ENCODE measurements around the gene CDH22.

DNA sequence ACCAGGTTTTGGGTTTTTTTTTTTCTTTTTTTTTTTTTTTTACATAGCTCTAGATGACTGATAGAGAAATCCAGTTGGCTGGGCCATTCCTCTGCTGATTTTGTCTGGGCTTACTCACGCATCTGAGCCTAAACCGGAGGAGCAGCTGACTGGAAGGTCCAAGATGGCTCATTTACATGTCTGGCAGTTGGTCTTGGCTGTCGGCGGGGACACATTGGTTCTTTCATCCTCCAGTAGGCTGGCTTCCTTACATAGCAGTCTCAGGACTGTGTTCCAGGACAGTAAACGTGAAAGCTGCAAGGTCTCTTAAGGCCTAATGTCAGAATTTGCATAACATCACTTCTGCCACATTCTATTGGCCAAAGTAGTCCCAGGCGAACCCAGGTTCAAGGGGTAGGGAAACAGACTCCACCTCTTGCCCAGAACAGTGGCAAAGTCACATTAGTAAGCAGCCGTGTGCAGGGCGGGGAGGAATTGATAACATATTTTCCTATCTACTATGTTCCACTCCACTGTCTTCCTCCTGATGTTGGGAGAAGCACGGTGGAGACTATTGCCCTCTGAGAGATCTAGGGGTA lies 87.0 kb downstream of the CDH22 start:
- TF ChIP-seq TAF1 (IDR thresholded peaks at IDR 0.05; ENCODE audit: borderline replicate concordance, insufficient read depth, low read length): no peak
- no peak for TF ChIP-seq POLR2AphosphoS5 (IDR thresholded peaks at IDR 0.05; ENCODE audit: low read depth, low read length)
- TF ChIP-seq SIN3A (IDR thresholded peaks at IDR 0.05; ENCODE audit: borderline replicate concordance, insufficient read depth, low read length): no peak
- TF ChIP-seq, protein P1, sequence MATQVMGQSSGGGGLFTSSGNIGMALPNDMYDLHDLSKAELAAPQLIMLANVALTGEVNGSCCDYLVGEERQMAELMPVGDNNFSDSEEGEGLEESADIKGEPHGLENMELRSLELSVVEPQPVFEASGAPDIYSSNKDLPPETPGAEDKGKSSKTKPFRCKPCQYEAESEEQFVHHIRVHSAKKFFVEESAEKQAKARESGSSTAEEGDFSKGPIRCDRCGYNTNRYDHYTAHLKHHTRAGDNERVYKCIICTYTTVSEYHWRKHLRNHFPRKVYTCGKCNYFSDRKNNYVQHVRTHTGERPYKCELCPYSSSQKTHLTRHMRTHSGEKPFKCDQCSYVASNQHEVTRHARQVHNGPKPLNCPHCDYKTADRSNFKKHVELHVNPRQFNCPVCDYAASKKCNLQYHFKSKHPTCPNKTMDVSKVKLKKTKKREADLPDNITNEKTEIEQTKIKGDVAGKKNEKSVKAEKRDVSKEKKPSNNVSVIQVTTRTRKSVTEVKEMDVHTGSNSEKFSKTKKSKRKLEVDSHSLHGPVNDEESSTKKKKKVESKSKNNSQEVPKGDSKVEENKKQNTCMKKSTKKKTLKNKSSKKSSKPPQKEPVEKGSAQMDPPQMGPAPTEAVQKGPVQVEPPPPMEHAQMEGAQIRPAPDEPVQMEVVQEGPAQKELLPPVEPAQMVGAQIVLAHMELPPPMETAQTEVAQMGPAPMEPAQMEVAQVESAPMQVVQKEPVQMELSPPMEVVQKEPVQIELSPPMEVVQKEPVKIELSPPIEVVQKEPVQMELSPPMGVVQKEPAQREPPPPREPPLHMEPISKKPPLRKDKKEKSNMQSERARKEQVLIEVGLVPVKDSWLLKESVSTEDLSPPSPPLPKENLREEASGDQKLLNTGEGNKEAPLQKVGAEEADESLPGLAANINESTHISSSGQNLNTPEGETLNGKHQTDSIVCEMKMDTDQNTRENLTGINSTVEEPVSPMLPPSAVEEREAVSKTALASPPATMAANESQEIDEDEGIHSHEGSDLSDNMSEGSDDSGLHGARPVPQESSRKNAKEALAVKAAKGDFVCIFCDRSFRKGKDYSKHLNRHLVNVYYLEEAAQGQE (IDR thresholded peaks at IDR 0.05; ENCODE audit: insufficient read depth in 1 of 2, low read depth in 2 of 2, low read length in 2 of 2): no peak
- no peak for TF ChIP-seq FOXP2 (optimal IDR thresholded peaks at IDR 0.05; ENCODE audit: borderline replicate concordance, extremely low read depth, extremely low read length, insufficient read depth)
